ENCODE measurements around the gene BBX. TPM values are rescaled to one million over a fixed set of nuclear protein-coding genes. Genes with fewer than 3 reads are reported as not detected.

BBX gene
- total RNA-seq, 1 donor from 2014 or later: 51.6 TPM

DNA sequence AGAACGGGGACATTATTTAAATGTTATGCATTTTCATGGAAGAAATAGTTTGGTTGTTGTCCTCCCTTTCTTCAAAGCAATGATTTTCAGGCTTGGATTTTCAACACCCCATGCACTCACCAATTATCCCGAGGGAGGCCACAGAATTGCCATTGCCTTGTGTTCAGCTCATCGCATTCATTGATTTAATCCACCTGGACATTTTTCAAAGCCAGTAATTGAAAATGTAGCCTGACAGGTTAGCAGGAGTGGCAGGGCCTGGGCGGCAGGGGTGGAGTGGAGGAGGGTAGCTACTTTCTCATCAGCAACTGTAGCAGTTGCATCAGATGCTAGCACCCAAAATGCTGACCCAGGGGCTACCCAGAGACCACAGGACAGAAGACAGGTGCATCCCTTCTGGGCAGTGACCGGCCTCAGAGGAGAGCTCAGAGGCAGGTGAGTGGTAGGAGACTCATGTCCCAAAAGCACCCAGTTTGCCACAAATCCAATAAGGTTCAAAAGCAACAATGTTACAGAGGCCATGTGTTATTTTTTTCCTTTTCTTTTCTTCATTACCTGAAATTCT lies 325.7 kb downstream of the BBX start:
- no peak overlapping the region for H3K4me3 Mint-ChIP-seq
- H3K36me3 Mint-ChIP-seq (ENCODE audit: low read depth): no peaks in the 10 kb centered on the region
- no peak for TF ChIP-seq CTCF (conservative IDR thresholded peaks at IDR 0.05)
- peaks cover 5% of the 10 kb centered on the region for H3K9me3 Mint-ChIP-seq
- DNase-seq (ENCODE audit: low read depth, low spot score): no peak
- H3K27me3 Mint-ChIP-seq (ENCODE audit: low read depth): no peaks in the 10 kb centered on the region
- no peak overlapping the region for H3K27ac Mint-ChIP-seq (ENCODE audit: unreplicated experiment)
- H3K4me1 Mint-ChIP-seq: peaks cover 11% of the 10 kb centered on the region

DNA sequence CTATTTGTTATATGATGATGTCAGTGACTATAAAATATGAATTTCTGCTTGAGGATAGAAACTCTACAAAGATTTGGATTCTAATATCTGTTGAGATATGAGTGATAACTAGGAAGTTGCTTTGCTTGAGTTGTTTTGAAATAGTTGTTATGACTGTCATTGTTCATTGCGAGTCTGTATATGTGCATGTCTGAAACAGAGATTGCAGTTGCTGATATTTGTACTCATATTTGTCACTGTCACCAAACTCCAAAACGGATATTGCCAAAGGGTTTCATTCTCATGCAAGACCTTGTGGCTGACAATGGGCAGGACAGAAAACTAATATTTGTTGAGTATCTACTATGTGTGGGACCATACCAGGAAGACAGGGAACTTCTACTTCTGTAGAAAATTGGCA lies 327.9 kb downstream of the BBX start:
- H3K4me3 Mint-ChIP-seq: no peak overlapping the region
- no peak for TF ChIP-seq CTCF (conservative IDR thresholded peaks at IDR 0.05)
- H3K27ac Mint-ChIP-seq (ENCODE audit: unreplicated experiment): no peak overlapping the region
- H3K9me3 Mint-ChIP-seq: peaks cover 2% of the 10 kb centered on the region
- DNase-seq (ENCODE audit: low read depth, low spot score): no peak
- no peaks in the 10 kb centered on the region for H3K36me3 Mint-ChIP-seq (ENCODE audit: low read depth)
- H3K27me3 Mint-ChIP-seq (ENCODE audit: low read depth): no peaks in the 10 kb centered on the region
- peaks cover 8% of the 10 kb centered on the region for H3K4me1 Mint-ChIP-seq

DNA sequence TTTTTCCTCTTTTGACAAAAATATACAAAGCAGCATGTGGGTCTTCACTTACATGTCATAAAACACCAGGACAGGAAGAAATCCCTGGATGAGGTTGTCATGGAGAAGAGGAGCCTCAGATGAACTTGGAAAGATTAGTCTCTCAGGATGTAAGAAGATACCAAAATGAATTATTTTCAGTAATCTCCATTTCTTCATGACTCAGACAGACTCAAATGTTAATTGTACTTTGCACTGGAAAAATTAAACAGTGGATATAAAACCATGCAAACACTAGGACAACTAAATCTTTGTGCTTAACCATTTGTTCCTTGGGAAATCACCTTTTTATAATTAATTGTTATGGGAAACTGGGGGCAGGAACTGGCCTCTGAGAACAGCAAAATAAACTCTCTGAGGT lies 331.1 kb downstream of the BBX start:
- H3K27ac Mint-ChIP-seq (ENCODE audit: unreplicated experiment): no peak overlapping the region

DNA sequence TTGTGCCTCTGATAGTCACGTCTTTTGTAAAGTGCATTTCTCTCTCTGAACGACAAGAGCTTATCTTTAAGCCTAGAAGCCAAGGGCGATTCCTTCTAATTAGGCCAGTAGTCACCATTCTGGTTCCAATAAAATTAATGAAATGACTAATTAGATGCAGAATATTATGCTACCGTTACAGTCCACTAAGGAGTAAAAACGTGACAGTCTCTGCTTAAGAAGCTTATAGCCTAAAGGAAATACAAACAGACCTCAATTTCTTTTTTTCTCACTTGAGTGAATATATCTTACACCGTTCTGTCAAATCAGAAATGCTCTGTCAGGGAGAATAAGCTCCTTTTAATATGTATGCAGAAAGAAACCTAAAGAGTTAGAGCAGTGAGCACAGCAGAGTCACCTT lies 332.0 kb downstream of the BBX start:
- Mint-ChIP-seq H3K4me3 (no peak overlapping the region), H3K27ac (ENCODE audit: unreplicated experiment) (no peak overlapping the region), H3K27me3 (ENCODE audit: low read depth) (no peaks in the 10 kb centered on the region), H3K4me1 (no peaks in the 10 kb centered on the region), H3K36me3 (ENCODE audit: low read depth) (no peaks in the 10 kb centered on the region), H3K9me3 (peaks cover 2% of the 10 kb centered on the region)
- TF ChIP-seq CTCF (conservative IDR thresholded peaks at IDR 0.05): no peak
- DNase-seq (ENCODE audit: low read depth, low spot score): no peak

More for the DNA sequence above, 331.1 kb downstream of the BBX start:
- no peak for DNase-seq (ENCODE audit: low read depth, low spot score)
- H3K9me3 Mint-ChIP-seq: peaks cover 2% of the 10 kb centered on the region
- no peaks in the 10 kb centered on the region for H3K36me3 Mint-ChIP-seq (ENCODE audit: low read depth)
- no peak for TF ChIP-seq CTCF (conservative IDR thresholded peaks at IDR 0.05)
- no peaks in the 10 kb centered on the region for H3K4me1 Mint-ChIP-seq
- H3K27me3 Mint-ChIP-seq (ENCODE audit: low read depth): no peaks in the 10 kb centered on the region
- no peak overlapping the region for H3K4me3 Mint-ChIP-seq

DNA sequence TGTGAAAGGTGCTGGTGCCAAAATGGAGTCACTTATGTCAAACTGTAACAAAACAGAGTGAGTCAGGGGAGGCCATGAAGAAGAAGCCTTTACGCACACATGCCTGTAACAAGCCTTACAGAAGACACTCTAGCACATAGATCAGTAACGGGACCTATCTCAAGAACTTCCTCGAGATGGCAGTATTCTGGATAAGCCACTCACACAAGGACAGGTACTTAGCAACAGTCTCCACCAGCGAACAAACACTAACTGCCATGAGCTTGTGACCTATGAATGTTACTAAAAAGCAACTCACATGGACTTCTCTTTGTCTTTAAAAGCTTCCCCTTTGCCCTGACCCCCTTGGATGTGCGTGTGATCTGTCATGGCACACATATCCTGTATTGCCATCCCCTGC lies 332.9 kb downstream of the BBX start:
- Mint-ChIP-seq H3K27me3 (ENCODE audit: low read depth) (no peaks in the 10 kb centered on the region), H3K27ac (ENCODE audit: unreplicated experiment) (no peak overlapping the region), H3K4me3 (no peak overlapping the region), H3K9me3 (peaks cover 1% of the 10 kb centered on the region), H3K36me3 (ENCODE audit: low read depth) (no peaks in the 10 kb centered on the region), H3K4me1 (no peaks in the 10 kb centered on the region)
- TF ChIP-seq CTCF (conservative IDR thresholded peaks at IDR 0.05): peak; percentile 43
- no peak for DNase-seq (ENCODE audit: low read depth, low spot score)
